Left lung (tissue), 10 donors: Measurements from ENCODE around the gene ETFB. TPM values are rescaled to one million over a fixed set of nuclear protein-coding genes. Genes with fewer than 3 reads are reported as not detected.

ENCODE experiments used
- ATAC-seq: fragments of 200-7000 bp; cut with Tn5 transposase; one replicate; pipeline ENCODE4 v1.9.1; 2020; ENCODE audit warnings: moderate library complexity
- DNase-seq, 4 donors: peaks; one replicate each; pipeline ENCODE4 v3.0.0-alpha.2; 2013 to 2020
- H3K27ac ChIP-seq, 2 donors: fragments of 200-600 bp; sonication (generic) in 1 of 2; one replicate each; pipeline versions ENCODE4 v1.5.0 to v1.8.0; 2020 to 2021
- H3K27me3 ChIP-seq, 2 donors: fragments of 200-600 bp; sonication (generic) in 1 of 2; one replicate each; pipeline versions ENCODE4 v1.5.0 to v1.8.0; 2020 to 2021
- H3K36me3 ChIP-seq, 2 donors: fragments of 200-600 bp; sonication (generic) in 1 of 2; one replicate each; pipeline versions ENCODE4 v1.5.0 to v1.8.0; 2020 to 2021
- H3K4me1 ChIP-seq, 2 donors: fragments of 200-600 bp; one replicate each; pipeline ENCODE4 v1.8.0; 2021
- H3K4me3 ChIP-seq, 2 donors: fragments of 200-600 bp; sonication (generic) in 1 of 2; one replicate each; pipeline versions ENCODE4 v1.5.0 to v1.8.0; 2020 to 2021; ENCODE audit warnings: mild to moderate bottlenecking in 1 of 2
- H3K9me3 ChIP-seq, 2 donors: fragments of 200-600 bp; sonication (generic) in 1 of 2; one replicate each; pipeline versions ENCODE4 v1.5.0 to v1.8.0; 2020 to 2021
- intact Hi-C, 2 donors: fragments of 100-400 bp; cut with DNase I; formaldehyde crosslinking; loops; one replicate each; pipeline versions ENCODE4 v1.11.2 to v1.14.2; 2022
- polyA plus RNA-seq, 6 donors: library from polyadenylated mRNA; unstranded; fragments of 120-200 nt; gene quantifications; one replicate each; pipeline ENCODE4 v1.2.1, GENCODE V29; 2013; ENCODE audit not compliant: insufficient read length in 6 of 6
- total RNA-seq, 2 donors: library from RNA; stranded (reverse); fragmentation: NEBNext Ultra II Directional; extraction: Animal tissue kit (Norgen Biotek cat#: 25700); gene quantifications; one replicate each; pipeline ENCODE4 v1.2.1, GENCODE V29; 2021
- TF ChIP-seq, protein P1 (sequence below), 2 donors: fragments of 200-600 bp; sonication (generic) in 1 of 2; IDR thresholded peaks; one replicate each; pipeline versions ENCODE4 v1.5.0 to v1.8.0; 2021; ENCODE audit warnings: antibody characterized with exemption in 2 of 2
- donor health status: DM: no; HTN: yes; CAD: no.
- donor health status: DM: no; HTN: no; CAD: no.

Gene ETFB
- total and polyA plus RNA-seq, 8 donors: 41.5 to 89.6 (median 47.9) TPM

DNA sequence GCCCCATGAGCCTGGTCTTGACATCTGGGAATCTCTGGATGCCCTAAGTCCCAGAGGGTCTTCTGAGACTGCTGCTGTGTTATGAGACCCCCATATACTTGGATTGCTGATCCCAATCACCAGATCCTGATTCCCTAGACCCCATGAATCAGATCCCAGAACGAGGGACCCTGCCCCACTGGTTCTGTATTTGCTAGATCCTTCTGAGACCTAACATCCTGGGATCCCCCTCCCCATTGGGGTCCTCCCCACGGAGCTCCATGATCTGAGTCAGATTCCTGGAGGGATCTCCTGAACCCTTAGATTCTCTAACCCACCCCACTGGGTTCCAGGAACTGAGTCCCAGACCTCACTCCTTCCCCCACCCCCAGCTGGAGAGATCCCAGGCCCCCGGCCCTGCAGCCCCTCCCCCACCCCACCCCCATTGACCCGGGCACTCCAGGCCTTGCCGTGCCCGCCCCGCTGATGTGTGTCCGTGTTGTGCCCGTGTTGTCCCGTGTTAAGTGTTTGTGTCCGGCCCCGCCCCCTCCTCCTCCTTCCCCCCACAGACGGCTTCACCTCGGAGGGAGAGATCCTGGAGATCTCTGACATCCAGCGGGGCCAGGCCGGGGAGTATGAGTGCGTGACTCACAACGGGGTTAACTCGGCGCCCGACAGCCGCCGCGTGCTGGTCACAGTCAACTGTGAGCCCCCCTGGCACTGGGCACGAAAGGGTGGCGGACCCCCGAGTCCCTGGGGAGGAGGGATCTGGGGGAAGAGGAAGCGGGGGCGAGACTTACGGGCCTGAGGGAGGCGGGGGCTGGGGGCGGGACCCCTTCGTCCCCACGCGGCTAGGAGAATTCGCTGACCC is 39.7 kb downstream of the ETFB start:
- H3K27ac ChIP-seq: no peak overlapping the region
- DNase-seq: no peak
- H3K4me3 ChIP-seq: no peak overlapping the region
- peaks cover 22 to 79% of the 10 kb centered on the region in 2 donors for H3K27me3 ChIP-seq
- no peaks in the 10 kb centered on the region for H3K9me3 ChIP-seq
- no peaks in the 10 kb centered on the region for H3K36me3 ChIP-seq
- intact Hi-C loops: no loop called here
- TF ChIP-seq, protein P1, sequence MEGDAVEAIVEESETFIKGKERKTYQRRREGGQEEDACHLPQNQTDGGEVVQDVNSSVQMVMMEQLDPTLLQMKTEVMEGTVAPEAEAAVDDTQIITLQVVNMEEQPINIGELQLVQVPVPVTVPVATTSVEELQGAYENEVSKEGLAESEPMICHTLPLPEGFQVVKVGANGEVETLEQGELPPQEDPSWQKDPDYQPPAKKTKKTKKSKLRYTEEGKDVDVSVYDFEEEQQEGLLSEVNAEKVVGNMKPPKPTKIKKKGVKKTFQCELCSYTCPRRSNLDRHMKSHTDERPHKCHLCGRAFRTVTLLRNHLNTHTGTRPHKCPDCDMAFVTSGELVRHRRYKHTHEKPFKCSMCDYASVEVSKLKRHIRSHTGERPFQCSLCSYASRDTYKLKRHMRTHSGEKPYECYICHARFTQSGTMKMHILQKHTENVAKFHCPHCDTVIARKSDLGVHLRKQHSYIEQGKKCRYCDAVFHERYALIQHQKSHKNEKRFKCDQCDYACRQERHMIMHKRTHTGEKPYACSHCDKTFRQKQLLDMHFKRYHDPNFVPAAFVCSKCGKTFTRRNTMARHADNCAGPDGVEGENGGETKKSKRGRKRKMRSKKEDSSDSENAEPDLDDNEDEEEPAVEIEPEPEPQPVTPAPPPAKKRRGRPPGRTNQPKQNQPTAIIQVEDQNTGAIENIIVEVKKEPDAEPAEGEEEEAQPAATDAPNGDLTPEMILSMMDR (IDR thresholded peaks at IDR 0.05): no peak
- no peak for ATAC-seq
- H3K4me1 ChIP-seq: peaks cover 4 to 12% of the 10 kb centered on the region in 2 donors

DNA sequence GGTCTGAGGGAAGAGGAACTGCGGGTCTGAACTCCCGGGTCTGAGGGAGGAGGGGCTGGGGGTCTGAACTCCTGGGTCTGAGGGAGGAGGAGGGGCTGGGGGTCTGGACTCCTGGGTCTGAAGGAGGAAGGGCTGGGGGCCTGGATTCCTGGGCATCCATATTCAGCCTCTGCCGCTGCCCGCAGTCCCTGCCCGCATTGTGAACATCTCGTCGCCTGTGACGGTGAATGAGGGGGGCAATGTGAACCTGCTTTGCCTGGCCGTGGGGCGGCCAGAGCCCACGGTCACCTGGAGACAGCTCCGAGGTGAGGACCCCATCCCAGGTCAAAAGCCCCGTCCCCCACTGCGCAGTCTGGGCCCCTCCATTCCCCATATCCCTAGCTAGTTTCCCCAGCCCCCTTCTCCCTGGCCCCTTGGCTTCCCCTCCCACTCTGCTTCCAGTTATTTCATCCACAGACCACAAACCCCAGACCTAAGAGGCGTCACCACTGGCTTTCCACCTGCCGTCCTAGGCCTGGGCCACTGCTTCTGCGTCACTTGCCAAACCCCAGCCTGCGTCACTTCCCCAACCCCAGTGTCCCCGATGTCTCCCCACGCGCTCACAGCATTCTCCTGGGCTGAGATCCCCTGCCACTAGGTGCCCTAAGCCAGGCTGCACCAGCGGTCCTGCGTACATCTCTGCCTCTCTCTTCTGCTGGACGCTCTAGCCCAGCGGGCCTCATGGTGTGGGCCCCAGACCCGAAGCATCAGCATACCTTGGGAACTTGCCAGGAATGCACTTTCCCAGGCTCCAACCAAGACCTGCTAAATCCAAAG is 40.8 kb downstream of the ETFB start:
- Histone ChIP-seq H3K36me3 (no peaks in the 10 kb centered on the region), H3K27ac (no peak overlapping the region), H3K27me3 (peaks cover 22 to 87% of the 10 kb centered on the region in 2 donors), H3K4me1 (peaks cover 4 to 12% of the 10 kb centered on the region in 2 donors), H3K4me3 (no peak overlapping the region), H3K9me3 (no peaks in the 10 kb centered on the region)
- TF ChIP-seq, protein P1 (IDR thresholded peaks at IDR 0.05): no peak
- DNase-seq (no peak), ATAC-seq (no peak)
- intact Hi-C loops: no loop called here

DNA sequence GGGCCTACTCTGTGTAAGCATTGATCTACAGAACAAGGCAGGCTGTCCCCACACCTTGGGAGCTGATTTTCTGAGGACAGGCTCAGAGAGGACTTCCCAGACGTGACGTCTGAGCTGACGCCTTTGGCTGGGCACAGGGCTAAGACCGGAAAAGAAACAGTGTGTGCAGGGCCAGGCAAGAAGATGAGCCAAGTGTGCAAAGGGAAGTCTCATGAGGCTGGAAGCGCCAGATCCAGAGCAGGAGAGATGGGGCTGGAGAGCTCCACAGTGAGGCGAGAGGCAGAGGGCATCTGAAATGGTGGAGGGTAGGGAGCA is 42.1 kb downstream of the ETFB start:
- intact Hi-C loops: no loop called here
- DNase-seq: no peak
- TF ChIP-seq, protein P1 (IDR thresholded peaks at IDR 0.05): no peak
- Histone ChIP-seq H3K4me3 (no peak overlapping the region), H3K36me3 (no peaks in the 10 kb centered on the region), H3K9me3 (no peaks in the 10 kb centered on the region), H3K27me3 (peaks cover 22 to 79% of the 10 kb centered on the region in 2 donors), H3K4me1 (peaks cover 4 to 12% of the 10 kb centered on the region in 2 donors), H3K27ac (no peak overlapping the region)
- ATAC-seq: no peak

DNA sequence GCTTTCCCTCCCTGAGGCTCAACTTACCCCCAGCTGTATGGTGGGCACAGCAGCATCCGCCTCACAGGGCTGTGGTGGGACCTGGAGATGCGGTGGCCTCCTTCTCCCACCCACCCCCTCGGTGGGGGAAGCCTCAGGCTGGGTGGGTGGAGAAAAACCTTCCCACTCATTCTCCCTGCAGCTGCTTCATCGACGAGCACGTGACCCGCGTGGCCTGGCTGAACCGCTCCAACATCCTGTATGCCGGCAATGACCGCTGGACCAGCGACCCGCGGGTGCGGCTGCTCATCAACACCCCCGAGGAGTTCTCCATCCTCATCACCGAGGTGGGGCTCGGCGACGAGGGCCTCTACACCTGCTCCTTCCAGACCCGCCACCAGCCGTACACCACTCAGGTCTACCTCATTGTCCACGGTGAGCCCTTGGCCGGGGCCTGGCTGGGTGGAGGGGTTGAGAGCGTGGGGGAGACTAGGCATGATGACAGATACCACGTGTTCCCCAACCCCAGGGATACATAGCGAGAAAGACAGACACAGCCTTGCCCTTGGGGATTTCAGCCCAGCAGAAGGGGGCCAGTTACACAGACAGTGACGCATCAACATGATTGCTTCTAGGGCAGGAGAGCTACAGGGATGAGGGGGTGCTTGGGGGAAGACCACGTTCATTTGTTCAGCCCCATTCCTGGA is 42.6 kb downstream of the ETFB start:
- DNase-seq: peak in 1 of 4 donors; percentile 64
- peaks cover 4 to 12% of the 10 kb centered on the region in 2 donors for H3K4me1 ChIP-seq

More for the DNA sequence above, 42.6 kb downstream of the ETFB start:
- TF ChIP-seq, protein P1 (IDR thresholded peaks at IDR 0.05): no peak
- H3K27ac ChIP-seq: no peak overlapping the region
- H3K27me3 ChIP-seq: peaks cover 20 to 74% of the 10 kb centered on the region in 2 donors
- no peaks in the 10 kb centered on the region for H3K9me3 ChIP-seq
- H3K36me3 ChIP-seq: no peaks in the 10 kb centered on the region
- H3K4me3 ChIP-seq: no peak overlapping the region
- no peak for ATAC-seq
- intact Hi-C loops: no loop called here
